ENCODE data around the gene CFAP61. TPM values are rescaled to one million over a fixed set of nuclear protein-coding genes. Genes with fewer than 3 reads are reported as not detected.

The CFAP61 gene
- total RNA-seq, 1 donor from 2014 or later: not detected

DNA sequence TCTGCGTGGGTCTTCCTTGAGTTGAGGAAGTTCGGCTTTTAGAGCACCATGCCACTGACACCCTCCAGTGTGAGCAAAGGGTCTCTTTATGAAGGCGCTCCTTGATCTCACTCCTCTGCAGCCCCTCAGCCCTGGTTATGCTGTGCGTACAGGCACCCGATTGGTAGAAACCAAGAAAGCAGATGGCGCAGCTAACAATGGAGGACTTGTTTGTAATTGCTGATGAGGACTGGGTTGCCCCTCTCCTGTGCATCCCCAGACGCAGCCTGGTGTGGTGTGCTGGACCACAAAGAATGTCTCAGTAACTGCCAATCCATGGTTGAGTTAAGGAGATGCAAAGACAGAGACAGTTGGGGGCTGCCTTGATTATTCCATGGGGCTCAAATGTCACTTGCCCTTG is 345.8 kb downstream of the CFAP61 start:
- Histone ChIP-seq H3K79me2 (ENCODE audit: insufficient read depth, low read length) (no peaks in the 10 kb centered on the region), H3K4me3 (ENCODE audit: insufficient read depth, low read depth, low read length) (no peak overlapping the region), H3K36me3 (ENCODE audit: insufficient read depth, low read length) (no peaks in the 10 kb centered on the region), H3K9ac (ENCODE audit: low read length) (no peak overlapping the region), H2AFZ (ENCODE audit: low read depth, low read length) (no peak overlapping the region), H3K9me3 (ENCODE audit: insufficient read depth, low read depth, low read length) (no peaks in the 10 kb centered on the region), H4K20me1 (ENCODE audit: insufficient read depth, low read length) (no peaks in the 10 kb centered on the region), H3K27me3 (ENCODE audit: insufficient read depth, low read length) (no peaks in the 10 kb centered on the region), H3K4me1 (ENCODE audit: insufficient read depth, low read length) (no peaks in the 10 kb centered on the region), H3K27ac (ENCODE audit: low read depth, low read length) (no peak overlapping the region), H3K4me2 (ENCODE audit: low read length) (no peak overlapping the region)
- no peaks in the 10 kb centered on the region for H3K4me1 Mint-ChIP-seq (ENCODE audit: low read depth, unreplicated experiment)
- FAIRE-seq (no peak), DNase-seq (ENCODE audit: low read depth) (no peak)
- TF ChIP-seq, protein P1, sequence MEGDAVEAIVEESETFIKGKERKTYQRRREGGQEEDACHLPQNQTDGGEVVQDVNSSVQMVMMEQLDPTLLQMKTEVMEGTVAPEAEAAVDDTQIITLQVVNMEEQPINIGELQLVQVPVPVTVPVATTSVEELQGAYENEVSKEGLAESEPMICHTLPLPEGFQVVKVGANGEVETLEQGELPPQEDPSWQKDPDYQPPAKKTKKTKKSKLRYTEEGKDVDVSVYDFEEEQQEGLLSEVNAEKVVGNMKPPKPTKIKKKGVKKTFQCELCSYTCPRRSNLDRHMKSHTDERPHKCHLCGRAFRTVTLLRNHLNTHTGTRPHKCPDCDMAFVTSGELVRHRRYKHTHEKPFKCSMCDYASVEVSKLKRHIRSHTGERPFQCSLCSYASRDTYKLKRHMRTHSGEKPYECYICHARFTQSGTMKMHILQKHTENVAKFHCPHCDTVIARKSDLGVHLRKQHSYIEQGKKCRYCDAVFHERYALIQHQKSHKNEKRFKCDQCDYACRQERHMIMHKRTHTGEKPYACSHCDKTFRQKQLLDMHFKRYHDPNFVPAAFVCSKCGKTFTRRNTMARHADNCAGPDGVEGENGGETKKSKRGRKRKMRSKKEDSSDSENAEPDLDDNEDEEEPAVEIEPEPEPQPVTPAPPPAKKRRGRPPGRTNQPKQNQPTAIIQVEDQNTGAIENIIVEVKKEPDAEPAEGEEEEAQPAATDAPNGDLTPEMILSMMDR (IDR thresholded peaks at IDR 0.05; ENCODE audit: insufficient read depth, low read depth, low read length): no peak
- TF ChIP-seq EZH2 (IDR thresholded peaks at IDR 0.05; ENCODE audit: insufficient read depth, low read length): no peak
- H3K4me3 Mint-ChIP-seq (ENCODE audit: unreplicated experiment): no peak overlapping the region
- H3K27me3 Mint-ChIP-seq (ENCODE audit: low read depth, unreplicated experiment): peaks cover 7% of the 10 kb centered on the region
- H3K9me3 Mint-ChIP-seq (ENCODE audit: unreplicated experiment): peaks cover 2% of the 10 kb centered on the region
- peaks cover 3% of the 10 kb centered on the region for H3K36me3 Mint-ChIP-seq (ENCODE audit: low read depth, unreplicated experiment)
- H3K27ac Mint-ChIP-seq (ENCODE audit: unreplicated experiment): no peak overlapping the region

DNA sequence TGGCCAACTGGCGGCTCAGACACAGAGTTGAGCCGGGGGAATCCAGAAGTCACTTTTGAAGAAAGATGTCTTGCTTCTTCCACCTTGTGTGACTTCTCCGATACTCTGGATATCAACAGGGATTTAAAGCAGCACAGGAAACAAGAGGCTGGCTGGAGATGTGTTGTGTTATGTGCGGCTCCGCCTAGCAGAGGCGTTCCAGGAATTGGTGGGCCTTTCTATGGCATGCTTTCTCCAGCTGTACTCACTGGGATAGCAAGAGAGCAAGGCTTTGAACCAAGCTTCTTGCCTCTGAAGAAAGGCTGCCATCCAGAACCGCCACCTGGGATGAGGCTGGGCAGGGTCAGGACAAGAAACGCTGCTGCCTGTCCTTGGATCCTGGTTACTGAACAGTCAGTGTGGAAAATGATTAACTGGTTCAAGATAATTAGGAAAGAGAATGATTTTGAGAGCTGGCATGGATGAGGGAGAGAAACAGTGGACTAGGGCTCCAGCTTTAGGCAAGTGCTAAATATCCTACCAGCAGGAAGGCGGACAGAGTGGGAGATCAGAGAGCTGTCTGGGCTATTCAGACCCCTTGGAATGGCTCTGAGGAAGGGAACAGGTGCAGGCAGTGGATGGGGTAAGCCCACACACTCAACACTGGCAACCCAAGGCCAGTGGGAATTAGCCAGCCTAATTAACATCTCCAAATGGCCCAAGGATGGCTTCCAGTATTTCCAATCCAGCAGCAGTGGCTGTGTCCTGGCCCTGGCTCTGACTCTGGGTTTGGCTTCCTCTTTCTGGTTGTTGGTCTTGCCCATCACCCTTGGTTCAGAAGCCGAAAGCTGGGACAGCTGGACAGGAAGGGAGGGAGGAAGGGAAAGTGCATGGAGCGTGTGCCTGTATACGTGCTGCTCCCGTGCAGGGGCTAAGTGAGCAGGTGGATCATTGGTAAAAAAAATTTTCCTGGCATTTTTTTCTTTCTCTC is 347.5 kb downstream of the CFAP61 start:
- H3K36me3 ChIP-seq (ENCODE audit: insufficient read depth, low read length): no peaks in the 10 kb centered on the region
- H3K9me3 Mint-ChIP-seq (ENCODE audit: unreplicated experiment): no peaks in the 10 kb centered on the region
- DNase-seq (ENCODE audit: low read depth) (no peak), FAIRE-seq (no peak)
- H3K79me2 ChIP-seq (ENCODE audit: insufficient read depth, low read length): no peaks in the 10 kb centered on the region
- H3K27ac Mint-ChIP-seq (ENCODE audit: unreplicated experiment): no peak overlapping the region
- H3K4me1 ChIP-seq (ENCODE audit: insufficient read depth, low read length): no peaks in the 10 kb centered on the region
- no peak for TF ChIP-seq EZH2 (IDR thresholded peaks at IDR 0.05; ENCODE audit: insufficient read depth, low read length)
- TF ChIP-seq, protein P1 (IDR thresholded peaks at IDR 0.05; ENCODE audit: insufficient read depth, low read depth, low read length): no peak
- no peaks in the 10 kb centered on the region for H4K20me1 ChIP-seq (ENCODE audit: insufficient read depth, low read length)
- H3K4me1 Mint-ChIP-seq (ENCODE audit: low read depth, unreplicated experiment): no peaks in the 10 kb centered on the region
- H2AFZ ChIP-seq (ENCODE audit: low read depth, low read length): no peak overlapping the region
- H3K36me3 Mint-ChIP-seq (ENCODE audit: low read depth, unreplicated experiment): peaks cover 3% of the 10 kb centered on the region
- no peaks in the 10 kb centered on the region for H3K9me3 ChIP-seq (ENCODE audit: insufficient read depth, low read depth, low read length)
- peaks cover 7% of the 10 kb centered on the region for H3K27me3 Mint-ChIP-seq (ENCODE audit: low read depth, unreplicated experiment)
- no peaks in the 10 kb centered on the region for H3K27me3 ChIP-seq (ENCODE audit: insufficient read depth, low read length)
- no peak overlapping the region for H3K27ac ChIP-seq (ENCODE audit: low read depth, low read length)
- H3K9ac ChIP-seq (ENCODE audit: low read length): no peak overlapping the region
- H3K4me2 ChIP-seq (ENCODE audit: low read length): no peak overlapping the region
- no peak overlapping the region for H3K4me3 ChIP-seq (ENCODE audit: insufficient read depth, low read depth, low read length)
- H3K4me3 Mint-ChIP-seq (ENCODE audit: unreplicated experiment): no peak overlapping the region

DNA sequence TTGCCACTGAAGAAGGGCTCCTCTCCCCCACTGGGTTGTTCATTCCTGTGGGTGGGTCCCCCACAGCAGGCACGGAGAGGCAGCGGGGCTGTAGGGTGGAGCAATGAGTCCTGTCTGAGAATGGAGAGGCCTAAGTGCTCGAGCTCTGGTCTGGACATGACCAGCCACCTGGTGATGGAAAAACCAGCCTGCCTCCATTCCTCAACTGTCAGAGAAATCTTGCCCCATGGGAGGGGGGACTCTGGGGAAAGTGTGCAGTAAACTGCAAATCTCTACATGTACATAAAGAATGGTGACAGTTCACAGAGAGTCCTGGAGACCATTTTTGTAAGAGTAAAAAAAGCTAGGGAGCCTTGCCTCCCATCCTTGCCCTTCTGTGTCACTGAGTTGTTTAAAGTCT is 349.7 kb downstream of the CFAP61 start:
- H3K27me3 ChIP-seq (ENCODE audit: insufficient read depth, low read length): no peaks in the 10 kb centered on the region
- TF ChIP-seq EZH2 (IDR thresholded peaks at IDR 0.05; ENCODE audit: insufficient read depth, low read length): no peak
- TF ChIP-seq, protein P1 (IDR thresholded peaks at IDR 0.05; ENCODE audit: insufficient read depth, low read depth, low read length): no peak
- H3K4me3 ChIP-seq (ENCODE audit: insufficient read depth, low read depth, low read length): no peak overlapping the region
- H3K9me3 ChIP-seq (ENCODE audit: insufficient read depth, low read depth, low read length): no peaks in the 10 kb centered on the region
- no peaks in the 10 kb centered on the region for H3K36me3 ChIP-seq (ENCODE audit: insufficient read depth, low read length)
- no peaks in the 10 kb centered on the region for H3K4me1 ChIP-seq (ENCODE audit: insufficient read depth, low read length)
- no peak overlapping the region for H3K27ac ChIP-seq (ENCODE audit: low read depth, low read length)
- H2AFZ ChIP-seq (ENCODE audit: low read depth, low read length): no peak overlapping the region
- H3K79me2 ChIP-seq (ENCODE audit: insufficient read depth, low read length): no peaks in the 10 kb centered on the region
- Mint-ChIP-seq H3K36me3 (ENCODE audit: low read depth, unreplicated experiment) (peaks cover 3% of the 10 kb centered on the region), H3K27ac (ENCODE audit: unreplicated experiment) (no peak overlapping the region), H3K4me1 (ENCODE audit: low read depth, unreplicated experiment) (no peaks in the 10 kb centered on the region), H3K4me3 (ENCODE audit: unreplicated experiment) (no peak overlapping the region), H3K27me3 (ENCODE audit: low read depth, unreplicated experiment) (peaks cover 12% of the 10 kb centered on the region), H3K9me3 (ENCODE audit: unreplicated experiment) (no peaks in the 10 kb centered on the region)
- DNase-seq (ENCODE audit: low read depth): no peak
- H3K4me2 ChIP-seq (ENCODE audit: low read length): no peak overlapping the region
- no peak for FAIRE-seq
- H3K9ac ChIP-seq (ENCODE audit: low read length): no peak overlapping the region
- no peaks in the 10 kb centered on the region for H4K20me1 ChIP-seq (ENCODE audit: insufficient read depth, low read length)

Data from astrocyte (in vitro differentiated cells and primary cell).